ENCODE data around the gene ACBD5.
A peak's percentile ranks its signal among the peaks of the same experiment; 100 is the strongest.
"Not testable (repeated sequence)": the region's sequence is repeated elsewhere in the genome, so short reads cannot be mapped to it uniquely, and the experiment has no call there.

ACBD5 gene

GRCh38 chr10:27241010-27241651 is 534 bp upstream of the ACBD5 start:
- DNase-seq (ENCODE audit: low spot score): no peak

- not testable (repeated sequence) for DNase-seq (ENCODE audit: low spot score)
Observed at GRCh38 chr10:27237531-27237930, 3.1 kb downstream of the ACBD5 start.

GRCh38 chr10:27236589-27237128 is 3.9 kb downstream of the ACBD5 start:
- DNase-seq (ENCODE audit: low spot score): not testable (repeated sequence)

GRCh38 chr10:27235706-27236105 is 4.9 kb downstream of the ACBD5 start:
- no peak for DNase-seq (ENCODE audit: low spot score)

GRCh38 chr10:27230022-27230421 is 10.6 kb downstream of the ACBD5 start:
- DNase-seq (ENCODE audit: low spot score): no peak

GRCh38 chr10:27225642-27226257 is 14.8 kb downstream of the ACBD5 start:
- no peak for DNase-seq (ENCODE audit: low spot score)

- DNase-seq (ENCODE audit: low spot score): no peak
Observed at GRCh38 chr10:27225011-27225590, 15.5 kb downstream of the ACBD5 start.

GRCh38 chr10:27223964-27224363 is 16.6 kb downstream of the ACBD5 start:
- no peak for DNase-seq (ENCODE audit: low spot score)

GRCh38 chr10:27207350-27207749 is 33.2 kb downstream of the ACBD5 start:
- no peak for DNase-seq (ENCODE audit: low spot score)

- DNase-seq (ENCODE audit: low spot score): no peak
Observed at GRCh38 chr10:27203806-27204205, 36.8 kb downstream of the ACBD5 start.

GRCh38 chr10:27197980-27198620 is 42.5 kb downstream of the ACBD5 start:
- no peak for DNase-seq (ENCODE audit: low spot score)

GRCh38 chr10:27192284-27192683 is 48.3 kb downstream of the ACBD5 start:
- DNase-seq (ENCODE audit: low spot score): no peak

- DNase-seq (ENCODE audit: low spot score): no peak
Observed at GRCh38 chr10:27190508-27190907, 50.1 kb downstream of the ACBD5 start.

- DNase-seq (ENCODE audit: low spot score): no peak
Observed at GRCh38 chr10:27188897-27189296, 51.7 kb downstream of the ACBD5 start.

GRCh38 chr10:27188259-27188658 is 52.3 kb downstream of the ACBD5 start:
- DNase-seq (ENCODE audit: low spot score): no peak

GRCh38 chr10:27169849-27170248 is 70.7 kb downstream of the ACBD5 start:
- DNase-seq (ENCODE audit: low spot score): no peak

- no peak for DNase-seq (ENCODE audit: low spot score)
Observed at GRCh38 chr10:27158421-27158820, 82.2 kb downstream of the ACBD5 start.

- DNase-seq (ENCODE audit: low spot score): no peak
Observed at GRCh38 chr10:27157150-27157549, 83.4 kb downstream of the ACBD5 start.

- not testable (repeated sequence) for DNase-seq (ENCODE audit: low spot score)
Observed at GRCh38 chr10:27156566-27156965, 84.0 kb downstream of the ACBD5 start.

GRCh38 chr10:27155066-27155754 is 85.4 kb downstream of the ACBD5 start, which contains the start of gene MASTL:
MASTL (plus strand) TSS chr10:27155352; CDS start chr10:27155427, 75 bp downstream.
- peak; percentile 87 for DNase-seq (ENCODE audit: low spot score)

- peak; percentile 17 for DNase-seq (ENCODE audit: low spot score)
Observed at GRCh38 chr10:27153845-27154193, 86.8 kb downstream of the ACBD5 start.

- no peak for DNase-seq (ENCODE audit: low spot score)
Observed at GRCh38 chr10:27153329-27153728, 87.3 kb downstream of the ACBD5 start.

Measured in HuH-7 (cell line).